Central memory CD4-positive, alpha-beta T cell (primary cell): Measurements from ENCODE around the gene YES1.
A peak's percentile ranks its signal among the peaks of the same experiment; 100 is the strongest.
"Not testable (repeated sequence)": the region's sequence is repeated elsewhere in the genome, so short reads cannot be mapped to it uniquely, and the experiment has no call there.

Source experiments
- DNase-seq: peaks from one replicate; pipeline ENCODE4 v3.0.0; 2022

Gene YES1

DNA sequence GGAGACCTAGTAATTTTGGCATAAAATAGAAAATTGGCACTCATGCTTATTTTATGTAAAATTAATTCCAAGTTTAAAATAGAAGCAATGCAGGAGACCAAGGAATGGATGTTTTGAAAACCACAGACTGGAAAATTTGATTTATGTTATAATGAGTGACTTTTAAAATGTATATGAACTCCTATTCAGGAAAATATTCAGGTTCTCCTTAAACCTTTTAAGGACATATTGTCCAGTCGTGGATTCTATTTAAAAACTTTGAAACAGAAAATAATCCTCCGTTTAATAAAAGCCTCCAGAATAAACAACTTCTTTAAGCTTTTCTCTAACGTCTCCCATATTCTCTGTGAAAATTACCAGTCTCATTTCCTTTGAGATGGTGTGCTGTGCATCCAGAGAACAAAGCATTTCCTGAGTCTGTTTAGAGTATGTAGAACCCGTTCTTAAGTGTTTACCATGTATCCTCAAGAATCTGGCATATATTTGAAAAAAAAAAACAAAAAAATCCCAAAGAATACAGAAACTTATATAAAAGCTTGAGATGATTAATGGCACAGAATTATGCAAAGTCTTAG, 8.6 kb upstream of the YES1 start:
- DNase-seq = no peak

DNA sequence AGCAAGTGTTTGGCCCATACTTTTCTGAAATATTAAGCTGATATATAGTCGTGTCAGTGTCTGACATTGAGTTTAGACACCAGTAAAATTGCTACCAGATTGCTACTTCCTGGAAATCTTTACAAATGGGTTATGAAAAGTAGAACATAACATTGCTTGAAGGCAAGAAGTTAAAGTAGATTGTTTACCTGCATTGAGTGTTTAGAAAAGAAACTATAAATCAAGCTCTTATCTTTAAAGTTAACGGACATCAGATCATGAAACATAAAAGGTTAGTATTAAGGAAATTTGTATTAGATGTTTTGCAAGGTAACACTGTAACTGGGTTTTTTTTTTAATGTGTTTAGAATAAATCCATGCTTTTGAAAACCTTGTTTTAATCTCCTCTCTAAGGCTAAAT, 4.8 kb upstream of the YES1 start:
- DNase-seq = no peak

DNA sequence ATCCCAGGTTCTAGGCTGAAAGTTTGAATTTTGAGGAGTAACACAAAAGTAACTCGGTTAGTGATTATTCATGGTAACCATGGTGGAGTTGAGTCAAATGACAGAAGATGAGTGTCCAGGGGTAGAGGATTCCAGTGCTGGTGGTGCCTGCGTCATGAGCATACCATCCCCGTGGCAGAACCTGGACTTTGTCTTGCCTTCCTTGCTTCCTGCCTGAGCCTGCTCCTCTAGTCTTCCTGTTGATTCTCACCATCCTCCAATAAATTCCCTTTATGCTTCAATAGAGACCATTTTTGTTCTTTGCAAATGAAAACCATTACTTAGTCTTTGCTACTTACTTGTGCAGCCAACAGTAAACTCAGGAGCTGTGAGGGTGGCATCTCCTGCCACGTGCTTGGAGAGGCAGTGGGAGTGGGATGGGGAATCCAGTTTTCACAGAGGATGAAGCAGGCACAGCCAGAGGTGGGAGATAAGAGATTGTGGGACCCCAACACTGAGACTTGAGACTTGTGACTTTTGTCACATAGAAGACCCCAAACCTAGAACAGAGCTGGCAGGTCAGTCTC, 4.1 kb upstream of the YES1 start:
- no peak for DNase-seq

DNA sequence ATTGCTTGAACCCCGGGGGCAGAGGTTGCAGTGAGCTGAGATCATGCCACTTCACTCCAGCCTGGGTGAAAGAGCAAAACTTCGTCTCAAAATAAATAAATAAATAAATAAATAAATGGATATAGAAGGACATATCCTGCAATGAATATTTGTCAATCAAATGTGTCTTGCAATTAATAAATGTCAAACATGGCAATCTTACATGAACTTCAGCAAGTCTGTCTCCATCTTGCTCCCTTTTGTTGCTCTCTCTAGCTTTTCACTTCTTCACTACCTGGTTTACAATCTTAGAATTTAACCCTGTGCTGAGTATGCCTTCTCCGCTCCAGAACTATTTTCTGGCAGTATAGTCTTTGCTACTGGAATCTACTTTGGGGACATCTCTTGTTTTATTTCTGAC, 3.3 kb upstream of the YES1 start:
- DNase-seq = no peak

DNA sequence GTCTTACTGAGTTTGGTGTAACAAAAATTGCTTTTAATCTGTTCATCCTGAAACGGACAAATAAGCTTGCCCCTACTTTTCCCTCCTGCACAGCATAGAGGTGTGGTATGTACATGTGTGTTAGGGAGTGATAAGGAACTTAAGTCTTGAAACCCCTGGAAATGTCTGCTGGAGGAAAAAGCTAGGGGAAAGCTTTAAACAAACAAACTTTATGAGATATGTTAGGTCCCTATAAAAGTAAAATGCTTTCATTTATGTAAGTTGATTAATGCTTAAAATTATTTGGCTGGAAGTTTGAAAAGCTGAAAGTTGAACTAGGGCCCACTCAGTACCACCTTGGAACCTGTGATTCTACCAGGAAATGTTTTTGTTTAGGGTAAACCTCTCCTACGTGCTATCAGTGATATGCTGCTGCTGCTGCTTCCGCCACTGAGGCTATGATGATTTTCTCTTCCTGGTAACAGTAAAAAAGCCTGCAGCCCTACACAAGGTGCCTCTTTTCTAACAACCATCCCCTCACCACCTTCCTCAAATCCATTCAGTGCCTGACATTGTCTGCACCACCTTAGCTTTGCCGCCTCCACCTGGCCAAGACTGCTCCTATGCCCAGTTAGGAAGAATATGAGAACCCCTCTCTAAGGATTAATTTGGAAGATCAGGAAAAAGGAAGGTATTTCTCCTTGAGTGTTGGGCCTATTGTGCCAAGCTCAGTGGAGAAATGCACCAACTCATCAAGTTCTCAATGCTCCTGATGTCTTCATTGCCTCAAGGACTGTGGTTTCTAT, 2.5 kb upstream of the YES1 start:
- DNase-seq = no peak

DNA sequence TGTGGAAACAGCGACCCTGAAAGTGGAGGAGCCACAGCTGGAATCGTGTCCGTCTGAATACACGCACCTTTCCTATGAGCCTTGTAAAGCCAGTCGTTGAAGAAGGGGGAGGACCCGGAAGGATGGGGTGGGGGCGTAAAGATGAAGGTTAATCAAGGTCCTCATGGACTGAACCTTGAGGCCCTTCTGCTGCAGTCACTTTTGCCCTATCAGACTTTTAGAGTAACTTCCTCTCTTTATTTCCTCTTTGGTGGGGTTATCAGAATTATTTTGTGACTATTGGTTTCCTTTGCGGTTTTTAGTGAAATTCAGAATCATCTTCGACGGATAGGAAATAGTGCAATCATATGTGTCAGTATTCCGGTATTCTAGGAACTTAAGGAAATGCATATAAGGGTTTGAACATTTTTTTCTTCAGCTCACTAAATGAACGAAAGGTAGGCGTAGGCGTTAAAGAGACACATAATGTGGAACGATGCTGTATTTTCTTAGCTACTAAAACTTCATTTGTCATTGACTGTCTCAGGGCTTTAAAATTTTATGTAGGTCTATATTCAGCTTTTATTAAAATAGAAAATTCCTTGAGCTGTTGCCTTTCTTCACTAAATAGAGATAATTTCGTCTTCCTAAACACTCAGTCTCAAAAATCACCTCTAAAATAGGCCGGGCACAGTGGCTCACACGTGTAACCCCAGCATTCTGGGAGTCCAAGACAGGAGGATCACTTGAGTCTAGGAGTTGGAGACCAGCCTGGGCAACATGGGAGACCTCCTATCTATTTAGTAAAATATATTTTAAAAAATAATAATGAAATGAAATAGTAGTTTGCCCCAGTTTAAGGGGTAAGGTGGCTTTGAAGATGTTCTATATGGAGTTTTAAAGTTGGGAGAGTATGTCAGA, 1.4 kb upstream of the YES1 start:
- DNase-seq = peak; percentile 69

DNA sequence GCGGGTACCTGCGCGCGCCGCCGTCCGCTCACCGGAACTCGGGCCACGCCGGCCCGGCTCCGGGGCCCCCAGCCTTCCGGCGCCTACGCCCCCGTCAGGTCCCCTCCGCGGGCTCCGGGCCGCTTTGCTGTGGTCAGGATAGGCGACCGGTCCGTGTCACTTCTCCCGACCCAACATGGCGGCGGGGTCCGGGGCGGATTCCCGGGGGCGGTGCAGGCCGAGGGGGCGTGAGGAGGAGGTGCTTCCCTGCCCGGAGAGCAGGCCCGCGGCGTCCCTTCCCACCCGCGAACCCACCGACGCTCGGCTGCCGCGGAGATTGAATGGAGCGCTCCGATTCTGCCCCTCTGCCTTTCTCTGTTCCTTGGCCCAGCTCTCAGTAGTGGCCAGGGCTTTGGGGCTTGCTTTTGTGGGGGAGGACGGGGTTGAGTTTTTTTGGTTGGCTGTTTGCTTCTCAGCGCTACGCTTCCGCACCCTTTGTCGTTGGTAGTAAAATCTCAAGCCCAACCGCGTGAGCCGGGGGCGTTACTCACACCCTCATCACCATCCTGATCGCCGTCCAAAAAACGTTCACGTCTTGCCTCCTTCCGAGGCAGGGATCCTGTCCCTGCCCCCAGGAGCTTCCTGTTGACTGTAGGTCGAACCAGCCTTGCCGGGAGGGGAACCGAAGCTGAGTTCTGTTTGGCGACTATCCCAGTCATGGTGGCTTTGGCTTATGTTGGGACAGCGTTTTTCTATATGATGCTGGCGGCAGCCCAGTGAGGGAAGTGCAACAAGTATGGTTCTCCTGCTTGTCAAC, 532 bp upstream of the YES1 start:
- peak; percentile 80 for DNase-seq

DNA sequence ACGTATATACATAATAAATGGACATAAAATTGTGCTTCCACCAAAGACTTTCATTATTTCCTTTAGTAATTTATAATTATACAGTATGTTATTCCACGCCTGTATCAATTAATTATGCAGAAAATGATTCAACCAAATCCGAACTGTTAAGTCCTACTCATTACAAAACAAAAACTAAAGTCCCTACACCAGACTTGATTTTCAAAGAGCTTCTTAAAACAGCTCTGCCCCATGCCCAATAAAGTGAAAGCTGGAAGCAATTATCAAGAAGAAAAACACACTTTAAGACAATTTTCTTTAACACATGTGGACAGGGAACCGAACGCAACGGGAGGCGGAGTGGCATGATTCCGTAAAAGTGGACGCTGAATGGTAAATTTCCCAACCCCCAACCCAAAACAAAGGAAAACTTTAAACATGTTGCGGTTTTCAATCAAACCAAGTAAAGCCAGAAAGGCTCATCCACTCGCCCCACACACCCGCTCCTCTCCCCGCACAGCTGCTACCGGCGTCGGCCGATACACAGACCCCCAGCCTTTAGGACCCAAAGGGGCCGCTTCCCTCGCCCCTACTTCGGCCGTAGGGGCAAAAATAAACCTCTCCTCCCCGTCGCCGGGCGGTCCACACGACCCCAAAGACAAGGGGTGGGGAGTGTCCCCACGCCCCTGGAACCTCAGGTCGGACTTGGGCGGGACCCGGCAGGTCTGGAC, 705 bp downstream of the YES1 start:
- DNase-seq = no peak

DNA sequence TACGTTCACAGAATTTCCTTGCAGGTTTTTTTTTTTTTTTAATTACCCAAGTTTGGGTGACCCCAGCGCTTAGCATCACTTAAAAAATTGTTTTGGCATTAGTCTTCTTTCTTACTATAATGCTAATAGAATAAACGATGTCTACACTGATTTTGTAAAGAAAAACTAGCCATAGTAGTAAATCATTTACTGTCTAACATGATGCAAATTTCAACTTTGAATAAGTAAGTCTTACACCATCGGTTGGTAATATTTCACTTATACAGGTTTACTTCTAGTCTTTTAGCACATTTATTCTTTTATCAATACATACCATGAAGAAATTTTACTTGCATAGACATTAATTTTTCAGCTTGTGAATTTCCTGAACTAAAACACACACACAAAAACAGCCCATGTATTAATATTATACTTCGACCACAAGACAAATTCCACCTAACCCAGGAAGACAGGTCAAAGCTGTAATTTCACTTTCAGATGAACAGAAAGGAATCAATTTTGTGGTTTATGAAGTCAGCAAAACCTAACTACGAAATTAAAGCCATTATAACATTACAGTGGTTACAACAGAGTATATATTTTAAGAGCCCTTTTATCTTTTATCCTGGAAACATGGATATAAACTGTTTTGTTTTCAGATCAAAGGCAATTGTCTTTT, 1.9 kb downstream of the YES1 start:
- DNase-seq = peak; percentile 24

DNA sequence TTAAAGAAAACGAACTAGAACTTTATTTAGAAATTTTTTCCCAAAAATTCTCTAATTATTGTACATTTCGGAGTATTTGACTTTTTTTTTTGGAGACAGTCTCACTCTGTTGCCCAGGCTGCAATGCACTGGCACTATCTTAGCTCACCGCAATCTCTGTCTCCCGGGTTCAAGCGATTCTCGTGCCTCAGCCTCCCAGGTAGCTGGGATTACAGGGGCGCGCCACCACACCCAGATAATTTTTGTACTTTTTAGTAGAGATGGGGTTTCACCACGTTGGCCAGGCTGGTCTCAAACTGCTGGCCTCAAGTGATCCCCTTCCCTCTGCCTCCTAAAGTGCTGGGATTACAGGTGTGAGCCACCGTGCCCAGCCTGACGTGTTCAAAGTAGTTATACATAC, 2.8 kb downstream of the YES1 start:
- not testable (repeated sequence) for DNase-seq

DNA sequence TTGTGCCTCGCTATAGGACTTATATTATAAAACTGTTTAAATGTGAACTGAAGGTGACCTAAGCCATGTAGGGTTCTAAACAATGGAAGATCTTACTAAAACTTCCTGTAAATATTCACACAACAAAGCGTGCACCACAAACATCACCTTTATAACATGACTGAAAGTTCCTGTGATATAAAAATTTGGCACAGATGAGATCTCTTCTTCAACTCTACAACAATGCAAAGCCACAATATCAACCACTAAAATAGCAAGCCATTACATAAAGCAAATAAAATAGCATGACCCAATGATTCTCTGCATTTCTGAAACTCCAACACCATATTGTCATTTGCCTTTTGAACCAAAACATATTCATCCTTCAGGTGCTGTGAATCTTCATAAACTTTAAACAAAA, 3.5 kb downstream of the YES1 start:
- DNase-seq = no peak

DNA sequence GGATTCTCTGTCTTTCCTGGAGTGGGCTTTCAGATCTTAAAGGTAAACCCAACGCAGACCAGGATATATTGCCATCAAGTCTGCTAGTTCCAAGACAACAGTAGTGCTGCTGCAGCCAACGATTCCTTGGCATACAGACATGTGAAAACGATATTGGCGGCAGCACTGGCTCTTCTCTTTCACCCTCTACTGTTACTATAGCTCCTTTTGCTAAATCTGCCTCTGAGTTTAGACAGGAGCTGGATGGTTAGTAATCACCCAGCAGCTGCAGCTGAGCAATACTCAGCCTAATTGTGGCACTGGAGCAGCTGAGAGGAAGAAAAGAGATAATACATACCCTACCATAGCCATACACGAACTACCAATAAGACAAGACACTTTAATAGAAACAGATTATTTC, 4.0 kb downstream of the YES1 start:
- DNase-seq = no peak

DNA sequence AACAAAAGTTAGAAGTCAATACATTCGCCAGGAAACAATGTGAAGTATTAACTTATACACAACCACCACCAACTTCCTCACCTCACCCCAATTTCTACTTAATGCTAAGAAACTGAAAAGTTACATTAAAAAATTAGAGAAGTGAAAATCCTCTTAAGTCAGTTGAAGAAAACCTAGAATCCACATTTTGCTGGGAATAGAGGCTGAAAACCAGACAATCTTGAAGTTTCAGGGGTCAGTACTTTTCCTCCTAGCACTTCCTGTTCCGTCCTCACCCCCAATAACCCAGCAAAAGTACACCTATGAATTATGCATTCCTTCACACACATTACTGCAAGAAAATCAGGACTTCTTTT, 6.3 kb downstream of the YES1 start:
- no peak for DNase-seq

DNA sequence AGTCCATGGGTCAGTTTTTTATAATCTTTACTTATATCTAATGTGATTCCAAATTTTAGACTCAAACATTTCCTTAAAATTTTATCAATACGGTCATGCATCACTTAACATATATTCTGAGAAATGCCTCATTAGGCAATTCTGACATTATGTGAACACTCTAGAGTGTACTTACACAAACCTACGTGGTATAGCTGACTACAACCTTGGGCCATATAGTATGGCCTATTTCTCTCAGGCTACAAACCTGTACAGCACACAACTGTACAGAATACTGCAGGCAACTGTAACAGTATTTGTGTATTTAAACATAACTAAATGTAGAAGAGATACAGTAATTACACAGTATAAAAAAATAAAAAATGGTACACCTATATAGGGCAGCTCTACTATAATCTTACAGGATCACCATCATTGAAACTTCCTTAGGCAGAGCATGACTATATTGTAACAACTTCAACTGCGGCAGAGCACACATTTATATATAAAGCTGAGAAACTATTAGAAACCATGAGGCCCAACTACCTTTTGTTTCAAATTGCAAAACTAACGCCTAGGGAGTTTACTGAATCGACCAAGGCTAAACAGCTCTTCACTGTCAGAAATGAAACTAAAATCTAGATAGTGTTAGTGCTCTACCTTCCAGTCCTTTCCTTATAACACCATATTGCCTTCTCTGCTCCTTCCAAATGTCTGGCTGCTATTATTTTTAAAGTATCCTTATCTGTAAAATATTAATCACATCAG, 6.9 kb downstream of the YES1 start:
- no peak for DNase-seq

DNA sequence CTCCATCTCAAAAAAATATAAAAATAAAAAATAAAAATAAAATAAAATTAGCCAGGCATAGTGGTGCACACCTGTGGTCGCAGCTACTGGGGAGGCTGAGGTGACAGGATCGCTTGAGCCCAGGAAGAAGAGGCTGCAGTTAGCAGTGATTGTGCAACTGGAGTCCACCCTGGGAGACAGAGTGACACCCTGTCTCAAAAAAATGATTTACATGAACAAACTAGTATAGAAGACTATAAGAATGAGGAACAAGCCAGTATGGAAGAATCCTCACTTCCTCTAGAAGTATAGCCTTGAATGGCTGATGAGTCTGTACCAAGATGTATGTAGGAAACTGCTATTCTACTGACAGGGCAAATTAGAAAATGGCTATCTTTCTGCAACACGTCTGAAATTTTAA, 10.9 kb downstream of the YES1 start:
- no peak for DNase-seq

DNA sequence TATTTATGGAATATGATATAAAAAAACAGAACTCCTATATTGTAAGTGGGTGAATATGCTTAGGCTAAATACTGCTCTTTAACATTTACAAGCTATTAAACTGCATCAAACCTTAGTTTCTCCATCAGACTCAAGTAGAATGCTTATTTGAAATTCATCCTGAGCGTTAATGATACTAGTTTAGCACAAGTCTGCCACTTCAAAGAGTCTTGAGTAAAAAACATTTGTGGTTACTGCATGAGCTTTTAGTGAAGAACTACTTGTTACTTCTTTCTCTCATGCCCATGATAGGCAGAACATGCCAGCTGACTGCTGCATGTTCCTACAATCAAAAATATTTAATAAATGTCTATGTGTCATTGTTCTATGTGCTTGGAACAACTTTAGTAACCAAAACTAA, 12.1 kb downstream of the YES1 start:
- DNase-seq = no peak

DNA sequence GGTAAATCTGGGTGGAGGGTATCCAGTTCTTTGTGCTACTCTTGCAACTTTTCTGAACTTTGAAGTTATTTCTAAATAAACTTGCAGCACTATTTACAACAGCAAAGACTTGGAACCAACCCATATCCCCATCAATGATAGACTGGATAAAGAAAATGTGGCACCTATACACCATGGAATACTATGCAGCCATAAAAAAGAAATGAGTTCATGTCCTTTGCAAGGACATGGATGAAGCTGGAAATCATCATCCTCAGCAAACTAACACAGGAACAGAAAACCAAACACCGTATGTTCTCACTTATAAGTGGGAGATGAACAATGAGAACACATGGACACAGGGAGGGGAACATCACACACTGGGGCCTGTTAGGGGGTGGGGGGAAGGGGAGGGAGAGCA, 16.7 kb downstream of the YES1 start:
- DNase-seq = not testable (repeated sequence)

DNA sequence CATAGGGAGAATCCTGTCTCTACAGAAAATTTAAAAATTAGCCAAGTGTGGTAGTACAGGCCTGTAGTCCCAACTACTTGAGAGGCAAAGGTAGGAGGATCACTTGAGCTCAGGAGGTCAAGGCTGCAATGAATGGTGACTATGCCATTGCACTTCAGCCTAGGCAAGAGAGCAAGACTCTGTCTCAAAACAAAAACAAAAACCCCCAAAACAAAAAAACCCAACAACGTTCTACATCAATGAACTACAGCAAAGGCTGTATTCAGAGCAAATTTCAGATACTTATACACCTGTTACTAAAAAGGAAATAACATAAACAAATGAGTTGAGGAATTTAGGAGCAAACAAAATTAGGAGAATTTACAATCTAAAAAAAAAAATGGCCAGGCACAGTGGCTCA, 22.6 kb downstream of the YES1 start:
- DNase-seq = no peak

DNA sequence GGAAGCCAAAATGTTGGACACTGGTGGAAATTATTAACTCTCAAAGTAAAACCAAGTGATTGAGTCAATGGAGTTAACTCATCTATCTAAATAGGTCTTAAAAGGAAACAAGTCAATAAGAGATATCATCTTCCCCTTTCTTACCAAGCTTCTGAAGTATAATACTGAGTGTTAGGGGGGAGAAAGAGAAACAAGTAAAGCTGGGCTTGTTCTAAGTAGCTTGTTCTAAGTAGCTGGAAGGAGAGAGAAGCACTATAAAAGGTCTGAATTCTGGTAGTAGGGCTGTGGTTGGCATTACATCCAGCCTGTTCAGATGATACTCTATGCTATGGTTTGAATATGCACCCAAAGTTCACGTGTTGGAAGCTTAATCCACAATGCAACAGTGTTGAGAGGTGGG, 26.8 kb downstream of the YES1 start:
- no peak for DNase-seq

DNA sequence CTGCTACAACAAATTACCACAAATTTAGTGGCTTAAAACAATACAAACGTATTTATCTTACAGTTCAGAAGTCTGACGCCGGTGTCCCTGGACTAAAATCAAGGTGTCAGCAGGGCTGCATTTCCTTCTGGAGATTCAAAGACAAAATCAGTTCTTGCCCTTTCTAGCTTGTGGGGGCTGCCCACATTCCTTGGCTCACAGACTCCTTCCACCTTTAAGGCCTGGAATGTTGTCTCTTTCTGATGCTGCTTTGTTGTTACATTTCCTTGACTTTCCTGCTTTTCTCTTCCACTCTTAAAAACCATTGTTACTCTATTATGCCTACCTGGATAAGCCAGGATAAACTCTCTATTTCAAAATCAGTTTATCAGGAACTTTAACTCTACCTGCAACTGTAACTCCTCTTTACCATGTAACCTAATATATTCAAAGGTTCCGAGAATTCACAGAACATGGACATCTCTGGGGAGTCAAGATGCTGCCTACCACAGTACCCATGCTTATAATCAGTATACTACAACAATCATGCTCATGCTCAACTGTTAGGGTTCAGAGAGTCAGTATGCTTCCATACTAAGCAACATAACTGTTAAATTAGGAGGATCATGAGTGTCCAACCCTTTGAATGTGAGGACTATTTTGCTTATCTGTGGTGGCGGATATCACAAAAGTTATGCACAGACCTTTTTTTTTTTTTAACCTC, 27.4 kb downstream of the YES1 start:
- no peak for DNase-seq
